A673 (cell line): ENCODE measurements around the gene CDKN2B. TPM values are rescaled to one million over a fixed set of nuclear protein-coding genes. Genes with fewer than 3 reads are reported as not detected.

Experiments
- BruUV-seq: library from RNA; stranded (reverse); fragments of 400-500 nt; replicated peaks from 2 replicates; lab custom pipeline; 2021; lab: Mats Ljungman, UMichigan
- CTCF ChIA-PET: fragments of 300-600 bp; sonication (Branson Sonifier 250); formaldehyde crosslinking; loops from one replicate; lab custom pipeline; 2022; ENCODE audit warnings: antibody characterized with exemption; lab: Charles Lee
- POLR2A ChIA-PET: fragments of 300-600 bp; sonication (Branson Sonifier 250); formaldehyde crosslinking; loops from one replicate; lab custom pipeline; 2022; ENCODE audit warnings: antibody characterized with exemption; ENCODE audit not compliant: low non-redundant PET; lab: Charles Lee
- DNase-seq: peaks from one replicate; pipeline ENCODE4 v3.0.0-alpha.2; 2015; ENCODE audit warnings: low spot score
- H3K27ac ChIP-seq: fragments of 200-600 bp; sonication (generic); 2 replicates; pipeline ENCODE4 v1.5.1; 2016; ENCODE audit warnings: mixed run types, low read depth, mild to moderate bottlenecking, mixed read lengths, antibody characterized with exemption, low read length; ENCODE audit not compliant: poor library complexity, severe bottlenecking
- H3K27me3 ChIP-seq: fragments of 200-600 bp; sonication (generic); replicated peaks from 2 replicates; pipeline ENCODE4 v1.6.1; 2017; ENCODE audit warnings: mixed run types, low read depth, mild to moderate bottlenecking, mixed read lengths, antibody characterized with exemption, low read length; ENCODE audit not compliant: insufficient read depth, poor library complexity
- H3K36me3 ChIP-seq: fragments of 200-600 bp; sonication (generic); 2 replicates; pipeline ENCODE4 v1.6.1; 2016; ENCODE audit warnings: mixed run types, mild to moderate bottlenecking, mixed read lengths, antibody characterized with exemption, low read length; ENCODE audit not compliant: insufficient read depth, poor library complexity, severe bottlenecking
- H3K4me1 ChIP-seq: fragments of 200-600 bp; sonication (generic); 2 replicates; pipeline ENCODE4 v1.6.1; 2017; ENCODE audit warnings: mixed run types, mild to moderate bottlenecking, mixed read lengths, antibody characterized with exemption, low read length; ENCODE audit not compliant: insufficient read depth, poor library complexity, severe bottlenecking
- H3K4me3 ChIP-seq: fragments of 200-600 bp; sonication (generic); 2 replicates; pipeline ENCODE4 v1.5.1; 2016; ENCODE audit warnings: low read depth, mixed run types, mild to moderate bottlenecking, mixed read lengths, low read length; ENCODE audit not compliant: poor library complexity, severe bottlenecking
- H3K9me3 ChIP-seq: fragments of 200-600 bp; sonication (generic); 2 replicates; pipeline ENCODE4 v1.6.1; 2016; ENCODE audit warnings: mixed run types, low read depth, mild to moderate bottlenecking, mixed read lengths, antibody characterized with exemption, low read length; ENCODE audit not compliant: poor library complexity, severe bottlenecking
- CTCF ChIP-seq: fragments of 300-800, 200-600 bp; sonication (generic); conservative IDR thresholded peaks from 2 replicates; pipeline ENCODE4 v1.5.1; 2017; ENCODE audit warnings: low read depth, mild to moderate bottlenecking, antibody characterized with exemption, low read length, moderate library complexity, mixed read lengths
- EZH2 ChIP-seq: fragments of 200-600 bp; sonication (generic); IDR thresholded peaks from 2 replicates; pipeline ENCODE4 v1.6.1; 2017; ENCODE audit warnings: borderline replicate concordance, low read depth, mild to moderate bottlenecking, mixed read lengths, antibody characterized with exemption, low read length; ENCODE audit not compliant: poor library complexity, severe bottlenecking
- intact Hi-C: fragments of 100-400 bp; cut with micrococcal nuclease; formaldehyde crosslinking; loops from one replicate; pipeline ENCODE4 v1.10.0; 2022; ENCODE audit not compliant: unreplicated experiment
- total RNA-seq: library from RNA; stranded (reverse); gene quantifications from 2 replicates; pipeline ENCODE4 v1.2.3, GENCODE V29; 2021

CDKN2B gene
- total RNA-seq, 1 experiment from 2014 or later = not detected

GRCh38 chr9:21958833-21959232 is 50.3 kb downstream of the CDKN2B start:
- Histone ChIP-seq H3K4me1 (no peaks in the 10 kb centered on the region), H3K4me3 (no peak overlapping the region), H3K36me3 (no peaks in the 10 kb centered on the region), H3K27me3 (no peaks in the 10 kb centered on the region), H3K9me3 (no peaks in the 10 kb centered on the region), H3K27ac (no peak overlapping the region)
- DNase-seq = no peak
- intact Hi-C loops = no loop called here
- TF ChIP-seq EZH2 (no peak), CTCF (no peak)
- POLR2A ChIA-PET = no interaction called here
- CTCF ChIA-PET = no interaction called here
- BruUV-seq = no TSS peak

Other genes with a start within 250 kb of the CDKN2B start
- gene MTAP, start 206.7 kb downstream of the CDKN2B start, total RNA-seq = 39.2 and 45.7 TPM in 2 replicates
- gene CDKN2A, start 14.9 kb downstream of the CDKN2B start, total RNA-seq = not detected in 2 replicates
- not detected in 2 replicates for gene CDKN2B-AS1, start 14.5 kb downstream of the CDKN2B start, total RNA-seq